SU-DHL-6 (cell line): ENCODE measurements around the gene LRPAP1.
"Not testable (repeated sequence)": the region's sequence is repeated elsewhere in the genome, so short reads cannot be mapped to it uniquely, and the experiment has no call there.

Experiments used
- H2AFZ ChIP-seq: fragments of 200-600 bp; sonication (generic); 2 replicates; pipeline ENCODE4 v1.6.1; 2014; ENCODE audit warnings: low read depth, mild to moderate bottlenecking, moderate library complexity, mixed read lengths, antibody characterized with exemption, low read length; ENCODE audit not compliant: severe bottlenecking
- H3F3A ChIP-seq: fragments of 200-600 bp; shearing (Covaris generic); 2 replicates; pipeline ENCODE4 v1.6.0; 2016; ENCODE audit warnings: antibody characterized with exemption, mild to moderate bottlenecking; ENCODE audit not compliant: insufficient read depth
- H3K27ac ChIP-seq: fragments of 200-600 bp; sonication (generic); 2 replicates; pipeline ENCODE4 v1.5.1; 2016; ENCODE audit warnings: low read depth, mild to moderate bottlenecking, low read length, moderate library complexity, mixed read lengths
- H3K27me3 ChIP-seq: fragments of 200-600 bp; sonication (generic), shearing (Covaris generic); 2 replicates; pipeline ENCODE4 v1.6.0; 2014; ENCODE audit warnings: mild to moderate bottlenecking, low read length
- H3K36me3 ChIP-seq: fragments of 200-600 bp; sonication (generic); 2 replicates; pipeline ENCODE4 v1.6.1; 2014; ENCODE audit warnings: mild to moderate bottlenecking, low read length, mixed read lengths
- H3K4me2 ChIP-seq: fragments of 300-600, 200-600 bp; shearing (Covaris generic), sonication (generic); 2 replicates; pipeline ENCODE4 v1.6.0; 2014; ENCODE audit warnings: low read length, low read depth, mild to moderate bottlenecking; ENCODE audit not compliant: poor library complexity, severe bottlenecking
- H3K4me3 ChIP-seq: fragments of 200-600 bp; sonication (generic); 2 replicates; pipeline ENCODE4 v1.5.1; 2014; ENCODE audit warnings: antibody characterized with exemption, low read length, mild to moderate bottlenecking, mixed read lengths; ENCODE audit not compliant: insufficient read depth, poor library complexity, severe bottlenecking
- H3K79me2 ChIP-seq: fragments of 200-600 bp; sonication (generic); 2 replicates; pipeline ENCODE4 v1.6.1; 2014; ENCODE audit warnings: mild to moderate bottlenecking, low read length, moderate library complexity; ENCODE audit not compliant: insufficient read depth
- H3K9ac ChIP-seq: fragments of 200-600 bp; sonication (generic); 2 replicates; pipeline ENCODE4 v1.7.0; 2014; ENCODE audit warnings: mild to moderate bottlenecking, low read length
- H3K9me2 ChIP-seq: fragments of 200-600 bp; sonication (generic); replicated peaks from 2 replicates; pipeline ENCODE4 v1.6.1; 2014; ENCODE audit warnings: low read length; ENCODE audit not compliant: insufficient read depth
- H3K9me3 ChIP-seq: fragments of 200-600 bp; sonication (generic); 2 replicates; pipeline ENCODE4 v1.6.1; 2014; ENCODE audit warnings: low read length, mixed read lengths; ENCODE audit not compliant: insufficient read depth
- H4K20me1 ChIP-seq: fragments of 200-600 bp; sonication (generic); 2 replicates; pipeline ENCODE4 v1.6.1; 2014; ENCODE audit warnings: low read depth, mild to moderate bottlenecking, antibody characterized with exemption, low read length, moderate library complexity, mixed read lengths

LRPAP1 gene

DNA sequence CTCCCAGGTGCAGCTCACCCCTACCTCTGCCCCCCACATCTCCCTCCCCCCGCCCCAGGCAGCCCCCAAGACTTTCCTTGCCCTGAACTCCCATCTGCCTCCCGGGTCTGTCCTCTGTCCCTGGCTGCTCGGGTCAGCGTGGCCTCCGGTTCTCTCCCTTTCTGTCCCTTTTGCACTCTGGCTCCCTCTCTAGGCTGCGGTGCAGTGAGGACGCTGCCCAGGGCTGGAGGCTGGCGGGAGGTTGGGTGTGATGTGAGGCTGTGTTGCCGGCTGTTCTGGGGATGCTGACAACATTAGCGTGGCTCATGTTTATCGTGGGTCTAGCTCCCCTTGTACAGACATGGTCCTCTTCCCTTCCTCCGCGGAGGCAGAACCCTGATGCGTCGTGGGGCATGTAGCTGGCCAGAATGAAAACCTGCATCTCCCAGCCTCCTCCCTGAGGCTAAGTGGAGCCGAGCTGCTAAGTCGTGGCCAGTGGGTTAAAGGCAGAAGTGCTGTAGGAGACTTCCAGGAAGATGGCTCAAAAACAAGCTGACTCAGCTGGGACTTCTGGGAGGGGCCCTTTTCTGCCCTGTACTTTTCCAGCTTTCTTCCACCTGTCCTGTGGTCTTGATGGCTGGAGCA, 24.1 kb upstream of the LRPAP1 start:
- H3K4me3 ChIP-seq, H3K9me3 ChIP-seq, H3K27me3 ChIP-seq, H3K79me2 ChIP-seq, H2AFZ ChIP-seq, H3K9ac ChIP-seq, H3K36me3 ChIP-seq, H3F3A ChIP-seq, H4K20me1 ChIP-seq, H3K27ac ChIP-seq, H3K4me2 ChIP-seq, H3K9me2 ChIP-seq: not testable (repeated sequence)

DNA sequence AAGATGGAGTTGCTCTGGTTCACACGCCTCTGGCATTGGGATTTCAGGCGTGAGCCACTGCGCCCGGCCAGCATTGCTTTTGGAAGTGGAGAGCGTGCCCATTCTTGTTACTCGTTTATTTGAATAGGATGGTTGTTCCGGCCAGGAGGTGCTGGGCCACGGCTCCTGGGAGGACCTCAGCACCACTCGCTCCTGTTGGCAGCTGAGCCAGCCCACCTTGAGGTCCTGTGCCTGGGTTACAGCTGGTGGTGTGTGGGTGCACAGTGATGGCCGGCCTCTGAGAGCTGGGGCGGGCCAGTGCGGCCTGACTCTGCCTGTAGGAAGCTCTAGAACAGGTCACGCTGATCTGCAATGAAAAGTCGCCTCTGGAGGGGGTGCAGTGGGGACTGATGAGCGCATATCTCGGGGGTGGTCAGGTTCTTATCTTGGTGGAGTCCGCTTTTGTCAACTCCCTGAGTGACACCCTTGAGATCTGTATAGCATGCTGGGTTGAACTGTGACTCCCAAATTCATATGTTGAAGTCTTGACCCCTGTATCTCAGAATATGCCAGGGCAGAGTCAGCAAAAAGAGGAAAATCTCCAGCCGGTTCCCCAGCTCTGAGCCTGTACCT, 23.3 kb upstream of the LRPAP1 start:
- not testable (repeated sequence) for H3K4me2 ChIP-seq, H3K27me3 ChIP-seq, H3K79me2 ChIP-seq, H3K27ac ChIP-seq, H4K20me1 ChIP-seq, H3K9me2 ChIP-seq, H3K4me3 ChIP-seq, H3K36me3 ChIP-seq, H3K9ac ChIP-seq, H2AFZ ChIP-seq, H3F3A ChIP-seq, H3K9me3 ChIP-seq

DNA sequence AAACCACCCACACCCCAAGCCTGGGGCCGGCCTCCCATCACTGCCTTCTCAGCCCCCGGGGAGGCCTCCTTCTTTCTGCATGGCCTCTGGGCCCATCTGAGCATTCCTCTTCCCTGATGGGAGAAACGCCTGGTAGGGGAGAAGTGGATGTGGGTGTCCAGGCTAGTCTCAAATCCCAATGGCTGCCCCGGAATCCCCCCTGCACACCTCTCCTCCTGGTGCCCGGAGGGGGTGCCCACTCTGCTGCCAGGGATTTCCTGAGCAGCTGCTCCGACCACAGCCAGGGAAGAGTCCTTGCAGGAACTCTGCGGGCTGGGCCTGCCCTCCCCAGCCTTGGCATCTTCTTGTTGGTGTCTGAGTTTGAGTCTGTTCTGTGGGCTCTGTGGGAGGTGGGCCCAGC, 19.1 kb upstream of the LRPAP1 start:
- not testable (repeated sequence) for H3K36me3 ChIP-seq, H3K9me3 ChIP-seq, H3K9me2 ChIP-seq, H3F3A ChIP-seq, H3K4me2 ChIP-seq, H3K27me3 ChIP-seq, H3K79me2 ChIP-seq, H3K4me3 ChIP-seq, H3K9ac ChIP-seq, H3K27ac ChIP-seq, H2AFZ ChIP-seq, H4K20me1 ChIP-seq

DNA sequence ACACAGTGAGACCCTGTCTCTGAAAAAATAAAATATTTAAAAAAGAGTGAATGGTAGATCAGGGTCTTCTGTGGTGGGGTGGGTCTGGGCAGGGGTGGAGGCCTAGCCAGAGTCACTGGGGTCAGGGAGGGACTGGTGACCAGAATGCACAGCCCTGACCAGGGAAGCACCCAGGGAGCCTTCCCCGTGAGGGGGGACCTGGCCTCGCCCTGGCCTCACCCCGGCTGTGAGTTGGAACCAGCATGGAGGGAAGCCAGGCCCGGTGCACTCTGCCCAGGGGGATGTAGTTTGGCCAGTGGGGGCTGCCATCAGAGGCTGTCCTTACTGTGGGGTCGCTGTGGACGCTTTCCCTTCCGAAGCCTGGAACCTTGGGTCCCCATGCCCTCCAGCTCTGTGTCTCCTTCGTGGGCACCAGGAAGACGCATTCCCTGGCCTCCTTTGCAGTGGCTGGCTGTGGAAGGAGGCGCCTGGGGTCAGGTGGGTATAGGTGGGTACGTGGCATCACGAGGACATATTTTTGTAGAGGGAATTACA, 18.6 kb upstream of the LRPAP1 start:
- not testable (repeated sequence) for H3K9ac ChIP-seq, H4K20me1 ChIP-seq, H3K36me3 ChIP-seq, H3K27me3 ChIP-seq, H3F3A ChIP-seq, H3K4me2 ChIP-seq, H2AFZ ChIP-seq, H3K9me3 ChIP-seq, H3K27ac ChIP-seq, H3K9me2 ChIP-seq, H3K4me3 ChIP-seq, H3K79me2 ChIP-seq

DNA sequence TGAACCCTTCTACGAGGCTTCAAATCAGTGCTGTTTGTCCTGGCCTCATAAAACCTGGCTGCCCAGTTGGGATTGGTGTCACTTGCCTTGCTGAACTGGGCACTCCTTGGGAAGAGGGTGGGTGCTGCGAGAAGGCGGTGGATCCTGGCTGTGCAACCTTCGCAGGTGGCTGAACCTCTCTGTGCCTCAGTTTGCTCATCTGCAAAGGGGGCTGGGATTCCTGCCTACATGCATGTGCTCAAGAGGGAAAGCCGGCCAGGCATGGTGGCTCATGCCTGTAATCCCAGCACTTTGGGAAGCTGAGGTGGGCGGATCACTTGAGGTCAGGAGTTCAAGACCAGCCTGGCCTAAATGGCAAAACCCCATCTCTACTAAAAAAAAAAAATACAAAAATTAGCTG, 17.8 kb upstream of the LRPAP1 start:
- not testable (repeated sequence) for H3F3A ChIP-seq, H3K4me3 ChIP-seq, H3K27ac ChIP-seq, H3K36me3 ChIP-seq, H3K4me2 ChIP-seq, H3K27me3 ChIP-seq, H2AFZ ChIP-seq, H3K9me3 ChIP-seq, H3K9me2 ChIP-seq, H3K9ac ChIP-seq, H4K20me1 ChIP-seq, H3K79me2 ChIP-seq

DNA sequence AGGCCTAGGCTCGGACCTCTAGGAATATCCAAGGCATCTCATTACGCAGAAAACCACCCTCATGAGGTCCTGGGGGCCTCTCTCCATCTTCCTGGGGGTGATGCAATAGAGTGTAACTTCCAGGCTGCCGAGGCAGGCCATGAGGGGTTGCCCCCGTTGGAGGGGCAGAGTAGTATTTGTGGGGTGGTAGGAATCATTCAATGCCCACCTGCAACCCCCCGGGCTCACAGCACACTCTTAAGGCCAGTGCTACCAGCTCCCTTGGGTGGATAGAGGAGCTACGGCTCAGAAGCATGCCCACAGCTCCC, 17.4 kb upstream of the LRPAP1 start:
- H3K36me3 ChIP-seq, H3K27me3 ChIP-seq, H4K20me1 ChIP-seq, H3K9me3 ChIP-seq, H3F3A ChIP-seq, H3K4me3 ChIP-seq, H3K79me2 ChIP-seq, H3K9ac ChIP-seq, H2AFZ ChIP-seq, H3K4me2 ChIP-seq, H3K9me2 ChIP-seq, H3K27ac ChIP-seq: not testable (repeated sequence)

DNA sequence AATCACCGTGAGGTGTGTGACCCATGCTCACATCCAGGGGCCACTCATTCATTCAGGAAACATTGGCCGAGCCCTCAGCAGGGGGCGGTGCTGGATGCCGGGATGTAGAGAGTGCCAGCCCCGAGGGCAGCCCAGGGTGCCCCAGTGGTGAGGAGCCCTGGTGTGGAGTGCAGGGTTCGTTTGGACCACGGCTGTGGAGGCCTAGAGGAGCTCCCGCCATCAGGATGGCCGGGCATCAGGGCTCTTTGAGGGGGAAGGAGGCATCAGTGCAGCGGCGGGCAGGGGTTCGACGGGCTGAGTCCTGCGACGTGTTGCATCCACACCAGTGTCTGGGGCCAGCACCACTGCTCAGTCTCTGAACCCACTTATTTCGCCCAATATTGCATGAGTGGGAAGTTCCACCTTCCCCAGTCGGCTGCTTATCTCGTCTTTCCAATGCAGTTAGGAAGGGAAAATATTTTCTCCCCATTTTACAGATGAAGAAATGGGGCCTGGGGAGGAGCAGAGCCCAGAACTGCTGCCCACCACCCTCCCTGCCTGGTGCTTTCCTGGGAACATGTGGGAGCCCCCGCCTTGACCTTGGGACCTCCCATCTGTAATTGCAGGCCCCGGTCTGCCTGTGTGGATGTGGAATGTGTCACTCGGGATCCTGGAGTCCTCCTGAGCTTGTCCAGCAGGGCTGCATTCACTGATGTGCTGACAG, 16.9 kb upstream of the LRPAP1 start:
- not testable (repeated sequence) for H3K9me3 ChIP-seq, H3K9me2 ChIP-seq, H3K4me3 ChIP-seq, H3K36me3 ChIP-seq, H4K20me1 ChIP-seq, H2AFZ ChIP-seq, H3K27me3 ChIP-seq, H3K4me2 ChIP-seq, H3K79me2 ChIP-seq, H3F3A ChIP-seq, H3K9ac ChIP-seq, H3K27ac ChIP-seq

DNA sequence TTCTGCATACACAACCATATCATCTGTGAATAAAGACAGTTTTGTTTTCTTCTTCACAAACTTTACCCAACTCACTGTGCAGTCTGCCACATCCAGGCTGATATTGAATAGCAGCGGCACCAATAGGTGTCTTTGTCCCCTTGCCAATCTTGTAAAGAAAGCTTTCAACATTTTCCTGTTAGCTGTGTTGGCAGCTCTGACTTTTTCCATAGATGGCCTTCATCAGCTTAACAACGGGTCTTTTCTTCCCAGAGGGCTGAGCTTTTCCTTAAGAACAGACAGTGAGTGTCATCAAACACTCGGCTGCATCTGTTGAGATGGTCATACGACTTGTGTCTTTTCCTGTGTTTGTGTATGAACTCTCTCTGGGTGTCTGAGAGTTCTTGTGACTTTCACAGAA, 14.5 kb upstream of the LRPAP1 start:
- not testable (repeated sequence) for H3K4me3 ChIP-seq, H3F3A ChIP-seq, H3K36me3 ChIP-seq, H3K9me3 ChIP-seq, H4K20me1 ChIP-seq, H3K27me3 ChIP-seq, H3K9ac ChIP-seq, H3K27ac ChIP-seq, H3K4me2 ChIP-seq, H3K9me2 ChIP-seq, H2AFZ ChIP-seq, H3K79me2 ChIP-seq
